GM23338 (cell line): ENCODE results near the gene LHX1. TPM values are rescaled to one million over a fixed set of nuclear protein-coding genes. Genes with fewer than 3 reads are reported as not detected.

Experiments
- ATAC-seq: fragments of 200-7000 bp; cut with Tn5 transposase; 3 replicates; pipeline ENCODE4 v1.9.1; 2020
- DNase-seq: peaks from one replicate; pipeline ENCODE4 v3.0.0-alpha.2; 2015; ENCODE audit warnings: low spot score
- H2AFZ ChIP-seq: fragments of 200-600 bp; sonication (generic); 2 replicates; pipeline ENCODE4 v1.8.0; 2016; ENCODE audit warnings: antibody characterized with exemption, mild to moderate bottlenecking, moderate library complexity
- H3F3A ChIP-seq: fragments of 200-600 bp; sonication (generic); replicated peaks from 2 replicates; pipeline ENCODE4 v1.8.0; 2017; ENCODE audit warnings: antibody characterized with exemption, mixed run types, low read depth
- H3K27ac ChIP-seq: fragments of 200-600 bp; sonication (generic); 2 replicates; pipeline ENCODE4 v1.6.1; 2016; ENCODE audit warnings: low read depth
- H3K27me3 ChIP-seq: fragments of 200-600 bp; sonication (generic); 2 replicates; pipeline ENCODE4 v1.8.0; 2016; ENCODE audit warnings: mild to moderate bottlenecking, mixed run types, moderate library complexity; ENCODE audit not compliant: insufficient read depth
- H3K36me3 ChIP-seq: fragments of 200-600 bp; sonication (generic); 2 replicates; pipeline ENCODE4 v1.8.0; 2016; ENCODE audit warnings: mild to moderate bottlenecking; ENCODE audit not compliant: insufficient read depth
- H3K4me1 ChIP-seq: fragments of 200-600 bp; sonication (generic); 2 replicates; pipeline ENCODE4 v1.8.0; 2016; ENCODE audit warnings: mild to moderate bottlenecking, moderate library complexity; ENCODE audit not compliant: insufficient read depth
- H3K4me2 ChIP-seq: fragments of 200-600 bp; sonication (generic); 2 replicates; pipeline ENCODE4 v1.7.1; 2017; ENCODE audit warnings: mixed run types
- H3K4me3 ChIP-seq: fragments of 200-600 bp; sonication (generic); 2 replicates; pipeline ENCODE4 v1.6.1; 2016; ENCODE audit warnings: mixed run types
- H3K79me2 ChIP-seq: fragments of 200-600 bp; sonication (generic); replicated peaks from 2 replicates; pipeline ENCODE4 v1.8.0; 2017; ENCODE audit warnings: mild to moderate bottlenecking; ENCODE audit not compliant: insufficient read depth
- H3K9me2 ChIP-seq: fragments of 200-600 bp; sonication (generic); 2 replicates; pipeline ENCODE4 v1.8.0; 2017; ENCODE audit not compliant: insufficient read depth
- H4K20me1 ChIP-seq: fragments of 200-600 bp; sonication (generic); replicated peaks from 2 replicates; pipeline ENCODE4 v1.8.0; 2017; ENCODE audit warnings: mild to moderate bottlenecking; ENCODE audit not compliant: insufficient read depth
- H3K27ac Mint-ChIP-seq: 2 replicates; pipeline ENCODE4 v1.8.0; 2020; ENCODE audit warnings: inconsistent platforms, mild to moderate bottlenecking, moderate library complexity, mixed read lengths
- H3K27me3 Mint-ChIP-seq: 3 replicates; pipeline ENCODE4 v1.8.0; 2022; ENCODE audit warnings: low read depth, mild to moderate bottlenecking, moderate library complexity, mixed read lengths, inconsistent platforms; ENCODE audit not compliant: insufficient read depth, poor library complexity
- H3K36me3 Mint-ChIP-seq: 3 replicates; pipeline ENCODE4 v1.8.0; 2021; ENCODE audit warnings: low read depth, mild to moderate bottlenecking, inconsistent platforms, moderate library complexity, mixed read lengths
- H3K4me1 Mint-ChIP-seq: 3 replicates; pipeline ENCODE4 v1.8.0; 2020; ENCODE audit warnings: mild to moderate bottlenecking, inconsistent platforms, mixed read lengths
- H3K4me3 Mint-ChIP-seq: 3 replicates; pipeline ENCODE4 v1.8.0; 2021; ENCODE audit warnings: moderate library complexity, mild to moderate bottlenecking, inconsistent platforms, mixed read lengths
- H3K9me3 Mint-ChIP-seq: 3 replicates; pipeline ENCODE4 v1.8.0; 2020; ENCODE audit warnings: moderate library complexity, mild to moderate bottlenecking, inconsistent platforms, mixed read lengths
- CTCF ChIP-seq, 2 experiments: fragments of 200-600 bp in 1 of 2; sonication (generic) in 1 of 2; conservative IDR thresholded peaks; 2 replicates each; pipeline versions ENCODE4 v1.5.1 to v1.6.1; 2016 to 2017; ENCODE audit warnings: antibody characterized with exemption in 2 of 2, low read depth in 2 of 2, mild to moderate bottlenecking in 2 of 2, moderate library complexity in 1 of 2
- EZH2 ChIP-seq: fragments of 200-600 bp; sonication (generic); IDR thresholded peaks from one replicate; pipeline ENCODE4 v1.8.0; 2017; ENCODE audit warnings: antibody characterized with exemption, mild to moderate bottlenecking, low read depth; ENCODE audit not compliant: unreplicated experiment
- REST ChIP-seq: IDR thresholded peaks from one replicate; pipeline ENCODE4 v1.6.1; 2018; ENCODE audit warnings: antibody characterized with exemption; ENCODE audit not compliant: unreplicated experiment
- ZNF331 ChIP-seq: fragments of 250-450 bp; sonication (Bioruptor Pico); IDR thresholded peaks from 2 replicates; pipeline ENCODE4 v1.5.0; 2020; ENCODE audit warnings: low read depth, mild to moderate bottlenecking, moderate library complexity
- polyA plus RNA-seq: library from polyadenylated mRNA; unstranded; fragments of >200 nt; fragmentation: Nextera tagmentation; extraction: Ambion mirVana; gene quantifications from 2 replicates; pipeline ENCODE4 v1.2.1, GENCODE V29; 2016
- total RNA-seq: library from RNA; depleted of rRNA; stranded (reverse); fragments of >200 nt; shearing (Covaris generic); gene quantifications from 2 replicates; pipeline ENCODE4 v1.2.3, GENCODE V29; 2014

Gene LHX1
- total and polyA plus RNA-seq, 2 experiments from 2014 or later, result 0.52 to 0.74 TPM

GRCh38 chr17:36928471-36929345 is 8.6 kb upstream of the LHX1 start:
- DNase-seq, result peak; percentile 66
- peaks cover 69% of the 10 kb centered on the region for H3K4me1 Mint-ChIP-seq

GRCh38 chr17:36929851-36930582 is 7.3 kb upstream of the LHX1 start:
- peak overlapping the region; percentile 78 for H3K4me2 ChIP-seq
- peaks cover 81% of the 10 kb centered on the region for H3K27me3 ChIP-seq
- no peak for ATAC-seq
- H3F3A ChIP-seq, result peaks cover 28% of the 10 kb centered on the region
- H3K27ac Mint-ChIP-seq, result no peak overlapping the region
- H3K27me3 Mint-ChIP-seq, result peaks cover 76% of the 10 kb centered on the region
- no peak for TF ChIP-seq REST
- TF ChIP-seq EZH2, result peak; percentile 22
- TF ChIP-seq ZNF331 (CRISPR knock-in tag), result no peak
- peaks cover 5% of the 10 kb centered on the region for H4K20me1 ChIP-seq
- H3K9me2 ChIP-seq, result no peaks in the 10 kb centered on the region
- peaks cover 73% of the 10 kb centered on the region for H3K4me1 Mint-ChIP-seq
- no peaks in the 10 kb centered on the region for H3K36me3 Mint-ChIP-seq
- peaks cover 3% of the 10 kb centered on the region; the same call in 1 of the 3 replicates for H3K9me3 Mint-ChIP-seq
- H2AFZ ChIP-seq, result no peak overlapping the region
- no peaks in the 10 kb centered on the region for H3K79me2 ChIP-seq
- H3K36me3 ChIP-seq, result no peaks in the 10 kb centered on the region
- no peak overlapping the region; the same call in 2 of the 3 replicates for H3K4me3 Mint-ChIP-seq
- peaks cover 72% of the 10 kb centered on the region for H3K4me1 ChIP-seq
- no peak overlapping the region for H3K27ac ChIP-seq
- H3K4me3 ChIP-seq, result peak overlapping the region; percentile 18; the same call in 1 of the 2 replicates
- no peak for DNase-seq

More at GRCh38 chr17:36928471-36929345, 8.6 kb upstream of the LHX1 start:
- Mint-ChIP-seq H3K4me3 (peak overlapping the region; percentile 68), H3K9me3 (peaks cover 3% of the 10 kb centered on the region; the same call in 1 of the 3 replicates), H3K36me3 (no peaks in the 10 kb centered on the region), H3K27ac (no peak overlapping the region), H3K27me3 (peaks cover 64% of the 10 kb centered on the region)
- peaks cover 1% of the 10 kb centered on the region; the same call in 1 of the 2 replicates for H4K20me1 ChIP-seq
- TF ChIP-seq EZH2, result peak; percentile 60
- no peak for TF ChIP-seq CTCF (conservative IDR thresholded peaks at IDR 0.05; ENCODE audit: low read depth in 2 of 2)
- no peak overlapping the region for H2AFZ ChIP-seq
- peak; percentile 18; the same call in 2 of the 3 replicates for ATAC-seq
- H3K27me3 ChIP-seq, result peaks cover 68% of the 10 kb centered on the region
- peak overlapping the region; percentile 46 for H3K4me3 ChIP-seq
- no peaks in the 10 kb centered on the region for H3K36me3 ChIP-seq
- peaks cover 63% of the 10 kb centered on the region for H3K4me1 ChIP-seq
- H3K27ac ChIP-seq, result no peak overlapping the region
- no peaks in the 10 kb centered on the region for H3K9me2 ChIP-seq
- peak overlapping the region; percentile 78 for H3K4me2 ChIP-seq
- H3F3A ChIP-seq, result peaks cover 21% of the 10 kb centered on the region
- H3K79me2 ChIP-seq, result no peaks in the 10 kb centered on the region
